Fibroblast of gingiva (primary cell): Measurements from ENCODE around the gene SLC30A2.

Experiments used
- DNase-seq: peaks from one replicate; pipeline ENCODE4 v3.0.0-alpha.2; 2011; ENCODE audit warnings: low read depth

SLC30A2 gene

GRCh38 chr1:26069941-26070295 is 24.0 kb upstream of the SLC30A2 start:
- no peak for DNase-seq

GRCh38 chr1:26067432-26067911 is 21.6 kb upstream of the SLC30A2 start, which contains the start of gene TRIM63:
TRIM63 (minus strand) TSS chr1:26067630; CDS start chr1:26067494, 136 bp downstream.
- no peak for DNase-seq

- no peak for DNase-seq
Measured at GRCh38 chr1:26066857-26067256, 20.9 kb upstream of the SLC30A2 start.

- DNase-seq = no peak
Measured at GRCh38 chr1:26066160-26066559, 20.2 kb upstream of the SLC30A2 start.

GRCh38 chr1:26064553-26064952 is 18.6 kb upstream of the SLC30A2 start:
- no peak for DNase-seq

GRCh38 chr1:26060832-26061574 is 15.1 kb upstream of the SLC30A2 start:
- no peak for DNase-seq

GRCh38 chr1:26059906-26060305 is 14.0 kb upstream of the SLC30A2 start:
- no peak for DNase-seq

GRCh38 chr1:26058052-26058595 is 12.2 kb upstream of the SLC30A2 start:
- no peak for DNase-seq

- no peak for DNase-seq
Measured at GRCh38 chr1:26057189-26057588, 11.3 kb upstream of the SLC30A2 start.

GRCh38 chr1:26055041-26055440 is 9.1 kb upstream of the SLC30A2 start:
- no peak for DNase-seq

GRCh38 chr1:26053718-26054560 is 8.0 kb upstream of the SLC30A2 start:
- no peak for DNase-seq

GRCh38 chr1:26050248-26050640 is 4.3 kb upstream of the SLC30A2 start:
- no peak for DNase-seq

GRCh38 chr1:26049531-26050247 is 3.8 kb upstream of the SLC30A2 start:
- no peak for DNase-seq

GRCh38 chr1:26047278-26047874 is 1.5 kb upstream of the SLC30A2 start:
- DNase-seq = no peak

GRCh38 chr1:26046246-26047095 is 553 bp upstream of the SLC30A2 start:
- DNase-seq = no peak

- DNase-seq = no peak
Measured at GRCh38 chr1:26044971-26045721, 772 bp downstream of the SLC30A2 start.

- no peak for DNase-seq
Measured at GRCh38 chr1:26044414-26044813, 1.5 kb downstream of the SLC30A2 start.

- DNase-seq = no peak
Measured at GRCh38 chr1:26043765-26044164, 2.2 kb downstream of the SLC30A2 start.

- DNase-seq = no peak
Measured at GRCh38 chr1:26041978-26042377, 3.9 kb downstream of the SLC30A2 start.

GRCh38 chr1:26041401-26041800 is 4.5 kb downstream of the SLC30A2 start:
- DNase-seq = no peak
